ENCODE measurements around the gene KIF17.

Gene KIF17

DNA sequence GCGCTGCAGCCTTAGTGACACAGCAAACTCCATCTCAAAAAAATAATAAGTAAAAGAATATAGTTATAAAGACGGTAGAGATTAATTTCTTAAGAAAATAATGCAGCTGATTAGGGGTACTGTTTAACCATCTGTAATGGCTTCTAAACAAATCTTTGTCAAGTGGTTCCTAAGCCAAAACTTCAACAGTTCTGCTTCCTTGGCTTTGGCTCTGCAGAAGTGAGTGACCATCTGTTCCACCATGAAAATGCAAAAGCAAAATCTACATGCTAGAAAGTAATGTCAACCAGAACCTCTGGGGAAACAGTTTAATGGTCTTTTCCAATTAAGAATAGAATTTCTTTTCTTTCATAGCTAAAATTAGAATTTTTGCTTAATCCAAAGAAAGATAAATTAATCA lies 23.0 kb upstream of the KIF17 start:
- TF ChIP-seq CTCF (IDR thresholded peaks at IDR 0.05; ENCODE audit: low read depth, low read length): no peak
- H3K4me3 ChIP-seq (ENCODE audit: low read depth, low read length): no peak overlapping the region

- TF ChIP-seq CTCF (IDR thresholded peaks at IDR 0.05; ENCODE audit: low read depth, low read length): no peak
- H3K4me3 ChIP-seq (ENCODE audit: low read depth, low read length): no peak overlapping the region
These were observed 21.4 kb upstream of the KIF17 start for GRCh38 chr1:20739225-20739624.

DNA sequence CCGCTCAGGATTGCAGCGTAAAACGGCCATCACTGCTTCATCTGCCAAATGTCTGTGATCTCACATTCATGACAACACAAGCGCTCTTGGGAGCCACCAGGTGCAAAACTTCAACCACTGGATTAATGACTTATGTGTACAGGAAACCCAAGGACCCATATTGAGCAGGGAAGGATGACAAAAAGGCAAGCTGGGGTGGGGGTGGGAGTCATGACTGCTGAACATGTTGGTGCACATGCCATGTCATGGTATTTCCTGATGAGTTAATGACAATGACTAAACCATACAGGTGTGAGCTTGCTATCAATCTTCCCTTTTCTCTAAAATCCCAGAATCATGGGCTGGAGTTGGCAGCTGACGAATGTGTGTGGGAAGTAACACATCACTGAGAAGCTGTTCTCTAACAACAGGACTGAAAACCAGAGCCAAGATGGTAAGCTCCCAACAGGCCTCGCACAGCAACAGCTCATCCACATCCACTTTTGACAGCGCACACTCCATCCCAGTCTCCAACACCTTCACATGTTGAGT lies 17.8 kb upstream of the KIF17 start:
- H3K4me3 ChIP-seq (ENCODE audit: low read depth, low read length): no peak overlapping the region
- no peak for TF ChIP-seq CTCF (IDR thresholded peaks at IDR 0.05; ENCODE audit: low read depth, low read length)

GRCh38 chr1:20733360-20733975 lies 15.7 kb upstream of the KIF17 start:
- peak overlapping the region; percentile 27; the same call in 1 of the 2 replicates for H3K4me3 ChIP-seq (ENCODE audit: low read depth, low read length)
- no peak for TF ChIP-seq CTCF (IDR thresholded peaks at IDR 0.05; ENCODE audit: low read depth, low read length)

GRCh38 chr1:20732588-20733359 lies 15.0 kb upstream of the KIF17 start, which contains the start of gene SH2D5:
Gene SH2D5 (minus strand): TSS chr1:20732703. CDS start chr1:20728044, 4,659 bp downstream.
- no peak for TF ChIP-seq CTCF (IDR thresholded peaks at IDR 0.05; ENCODE audit: low read depth, low read length)
- peak within 1 kb of the TSS; percentile 65 for H3K4me3 ChIP-seq (ENCODE audit: low read depth, low read length)

DNA sequence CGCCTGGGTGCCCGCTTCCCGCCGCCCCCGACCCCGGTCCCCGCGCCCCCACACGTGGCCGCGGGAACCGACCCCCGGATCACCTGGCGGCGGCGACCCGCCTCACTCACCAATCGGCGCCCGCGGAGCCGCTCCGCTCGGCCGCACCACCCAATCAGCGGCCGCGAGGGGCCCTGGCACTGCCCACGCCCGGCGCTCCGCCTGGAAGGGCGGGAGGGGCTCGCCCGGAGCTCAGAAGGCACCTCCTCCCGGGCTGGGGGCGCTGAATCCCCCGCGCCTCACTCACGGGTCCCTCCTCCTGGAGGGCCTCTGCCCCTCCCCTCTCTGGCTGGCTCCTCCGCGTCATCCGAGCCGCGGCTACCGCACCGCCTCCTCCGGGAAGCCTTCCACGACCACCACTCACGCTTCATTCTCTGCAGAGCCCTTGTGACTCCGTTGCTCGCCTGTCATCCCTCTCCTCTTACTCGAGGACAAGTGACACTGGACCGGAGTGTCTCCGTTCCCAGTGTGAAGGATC lies 14.3 kb upstream of the KIF17 start:
- no peak for TF ChIP-seq CTCF (IDR thresholded peaks at IDR 0.05; ENCODE audit: low read depth, low read length)

More for the DNA sequence above, 14.3 kb upstream of the KIF17 start:
- H3K4me3 ChIP-seq (ENCODE audit: low read depth, low read length): peak overlapping the region; percentile 65
